ENCODE measurements around the gene DFFB. TPM values are rescaled to one million over a fixed set of nuclear protein-coding genes. Genes with fewer than 3 reads are reported as not detected.

DFFB gene
- total and polyA plus RNA-seq, 2 experiments from 2014 or later = 5.5 to 6.2 TPM

DNA sequence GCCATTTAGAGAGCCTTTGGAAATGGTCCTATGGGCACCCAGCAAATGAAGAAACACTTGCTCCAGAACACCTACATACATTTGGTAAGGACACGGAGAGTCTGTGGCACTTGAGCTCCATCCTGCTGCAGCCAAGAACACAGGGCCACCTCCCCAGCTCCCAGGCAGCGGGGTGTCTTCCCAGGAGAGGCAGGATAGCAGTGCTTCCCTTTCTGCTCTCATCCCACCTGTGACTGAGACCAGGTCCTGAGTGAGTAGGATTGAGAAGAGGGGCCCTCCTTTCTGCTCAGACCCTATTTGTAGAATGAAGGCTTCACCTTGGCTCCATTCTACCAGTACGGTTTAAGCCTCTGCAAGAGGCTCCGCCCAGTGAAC is 38.7 kb downstream of the DFFB start:
- Histone ChIP-seq H4K20me1 (ENCODE audit: insufficient read depth, poor library complexity, severe bottlenecking) (peaks cover 2% of the 10 kb centered on the region), H3K9me2 (replicated peaks; ENCODE audit: insufficient read depth) (no peaks in the 10 kb centered on the region), H3K27ac (no peak overlapping the region), H3K36me3 (replicated peaks; ENCODE audit: insufficient read depth, low read depth) (no peaks in the 10 kb centered on the region), H3K27me3 (no peaks in the 10 kb centered on the region), H3K9me3 (ENCODE audit: low read depth) (no peaks in the 10 kb centered on the region), H2AFZ (no peak overlapping the region), H3K79me2 (peaks cover 72% of the 10 kb centered on the region), H3K4me1 (ENCODE audit: insufficient read depth) (no peaks in the 10 kb centered on the region), H3K4me2 (no peak overlapping the region), H3K4me3 (no peak overlapping the region)
- TF ChIP-seq EZH2 (IDR thresholded peaks at IDR 0.05; ENCODE audit: borderline replicate concordance) (no peak), EZH2phosphoT487 (IDR thresholded peaks at IDR 0.05; ENCODE audit: low read depth, severe bottlenecking, unreplicated experiment) (no peak)
- TF ChIP-seq, protein P1, sequence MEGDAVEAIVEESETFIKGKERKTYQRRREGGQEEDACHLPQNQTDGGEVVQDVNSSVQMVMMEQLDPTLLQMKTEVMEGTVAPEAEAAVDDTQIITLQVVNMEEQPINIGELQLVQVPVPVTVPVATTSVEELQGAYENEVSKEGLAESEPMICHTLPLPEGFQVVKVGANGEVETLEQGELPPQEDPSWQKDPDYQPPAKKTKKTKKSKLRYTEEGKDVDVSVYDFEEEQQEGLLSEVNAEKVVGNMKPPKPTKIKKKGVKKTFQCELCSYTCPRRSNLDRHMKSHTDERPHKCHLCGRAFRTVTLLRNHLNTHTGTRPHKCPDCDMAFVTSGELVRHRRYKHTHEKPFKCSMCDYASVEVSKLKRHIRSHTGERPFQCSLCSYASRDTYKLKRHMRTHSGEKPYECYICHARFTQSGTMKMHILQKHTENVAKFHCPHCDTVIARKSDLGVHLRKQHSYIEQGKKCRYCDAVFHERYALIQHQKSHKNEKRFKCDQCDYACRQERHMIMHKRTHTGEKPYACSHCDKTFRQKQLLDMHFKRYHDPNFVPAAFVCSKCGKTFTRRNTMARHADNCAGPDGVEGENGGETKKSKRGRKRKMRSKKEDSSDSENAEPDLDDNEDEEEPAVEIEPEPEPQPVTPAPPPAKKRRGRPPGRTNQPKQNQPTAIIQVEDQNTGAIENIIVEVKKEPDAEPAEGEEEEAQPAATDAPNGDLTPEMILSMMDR (IDR thresholded peaks at IDR 0.05; ENCODE audit: poor library complexity) = no peak
- DNase-seq (ENCODE audit: low spot score) = no peak
- WGBS (ENCODE audit: low lambda C conversion rate, missing lambda C conversion rate) = 94% methylated on average over 4 of the region's 4 CpGs

DNA sequence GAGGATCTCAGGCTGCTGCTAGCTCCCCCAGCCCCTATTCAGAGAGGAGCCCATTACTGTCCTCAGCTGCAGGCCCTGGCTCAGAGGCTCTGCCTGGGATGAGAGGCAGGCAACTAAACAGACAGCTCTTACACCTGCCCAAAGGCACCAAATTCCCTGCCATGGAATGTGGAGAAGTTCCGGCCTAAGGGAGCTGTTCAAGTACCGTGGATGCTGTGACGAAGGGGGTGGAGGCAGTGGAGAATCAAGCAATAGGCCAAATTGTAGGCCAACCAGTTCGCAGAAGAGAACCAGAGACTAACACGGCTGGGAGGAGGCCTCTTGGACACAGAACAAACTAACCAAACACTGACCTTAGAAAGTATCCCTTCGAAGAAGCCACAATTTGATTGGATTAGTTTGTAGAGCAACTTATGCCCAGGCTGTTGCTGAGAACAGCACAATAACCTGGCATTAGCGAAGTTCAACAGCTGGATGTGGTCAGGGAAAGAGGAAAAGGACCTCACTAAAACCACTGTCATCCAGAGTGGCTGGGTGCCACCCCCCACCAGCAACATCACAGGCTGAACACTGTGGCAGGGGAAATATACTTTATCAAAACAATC is 39.2 kb downstream of the DFFB start:
- peaks cover 72% of the 10 kb centered on the region for H3K79me2 ChIP-seq
- H2AFZ ChIP-seq = no peak overlapping the region
- TF ChIP-seq EZH2phosphoT487 (IDR thresholded peaks at IDR 0.05; ENCODE audit: low read depth, severe bottlenecking, unreplicated experiment) = no peak
- no peak for TF ChIP-seq EZH2 (IDR thresholded peaks at IDR 0.05; ENCODE audit: borderline replicate concordance)
- TF ChIP-seq, protein P1 (IDR thresholded peaks at IDR 0.05; ENCODE audit: poor library complexity) = no peak
- no peaks in the 10 kb centered on the region for H3K9me3 ChIP-seq (ENCODE audit: low read depth)
- 89% methylated on average over 7 of the region's 7 CpGs for WGBS (ENCODE audit: low lambda C conversion rate, missing lambda C conversion rate)
- H3K9me2 ChIP-seq (replicated peaks; ENCODE audit: insufficient read depth) = no peaks in the 10 kb centered on the region
- DNase-seq (ENCODE audit: low spot score) = no peak
- H4K20me1 ChIP-seq (ENCODE audit: insufficient read depth, poor library complexity, severe bottlenecking) = peaks cover 2% of the 10 kb centered on the region
- no peak overlapping the region for H3K27ac ChIP-seq
- no peaks in the 10 kb centered on the region for H3K27me3 ChIP-seq
- H3K4me3 ChIP-seq = no peak overlapping the region
- H3K4me1 ChIP-seq (ENCODE audit: insufficient read depth) = no peaks in the 10 kb centered on the region
- H3K4me2 ChIP-seq = no peak overlapping the region
- H3K36me3 ChIP-seq (replicated peaks; ENCODE audit: insufficient read depth, low read depth) = no peaks in the 10 kb centered on the region

DNA sequence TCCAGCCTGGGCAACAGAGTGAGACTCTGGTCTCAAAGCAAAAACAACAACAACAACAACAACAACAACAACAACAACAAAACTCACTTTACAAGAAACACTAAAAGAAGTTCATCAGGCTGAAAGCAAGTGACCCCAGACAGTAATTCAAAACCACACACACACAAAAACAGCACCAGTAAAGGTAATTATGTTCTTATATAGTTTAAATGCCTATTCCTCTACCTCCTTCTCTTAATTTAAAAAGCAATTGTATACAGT is 41.1 kb downstream of the DFFB start:
- Histone ChIP-seq H3K27me3 (no peaks in the 10 kb centered on the region), H3K4me2 (peak overlapping the region; percentile 84), H3K36me3 (replicated peaks; ENCODE audit: insufficient read depth, low read depth) (no peaks in the 10 kb centered on the region), H3K4me1 (ENCODE audit: insufficient read depth) (no peaks in the 10 kb centered on the region), H4K20me1 (ENCODE audit: insufficient read depth, poor library complexity, severe bottlenecking) (peaks cover 2% of the 10 kb centered on the region), H3K4me3 (no peak overlapping the region), H3K9me3 (ENCODE audit: low read depth) (no peaks in the 10 kb centered on the region), H3K9me2 (replicated peaks; ENCODE audit: insufficient read depth) (no peaks in the 10 kb centered on the region), H2AFZ (no peak overlapping the region), H3K27ac (no peak overlapping the region), H3K79me2 (peaks cover 70% of the 10 kb centered on the region)
- TF ChIP-seq EZH2 (IDR thresholded peaks at IDR 0.05; ENCODE audit: borderline replicate concordance) = no peak
- TF ChIP-seq EZH2phosphoT487 (IDR thresholded peaks at IDR 0.05; ENCODE audit: low read depth, severe bottlenecking, unreplicated experiment) = no peak
- TF ChIP-seq, protein P1 (IDR thresholded peaks at IDR 0.05; ENCODE audit: poor library complexity) = no peak
- DNase-seq (ENCODE audit: low spot score) = no peak

Measured in hepatocyte (in vitro differentiated cells).